Activated B cell treated with CpG ODN at 0.5 μM for 24 hours (primary cell): ENCODE measurements around the gene NKX6-2. TPM values are rescaled to one million over a fixed set of nuclear protein-coding genes. Genes with fewer than 3 reads are reported as not detected.
A peak's percentile ranks its signal among the peaks of the same experiment; 100 is the strongest.

Source experiments
- ATAC-seq: fragments of 200-7000 bp; cut with Tn5 transposase; one replicate; pipeline ENCODE4 v1.10.0; 2021; ENCODE audit warnings: low read depth, mild to moderate bottlenecking, moderate library complexity
- CTCF ChIA-PET: fragments of 350-600 bp; sonication (Branson Sonifier 250); formaldehyde crosslinking; loops from one replicate; lab custom pipeline; 2021; ENCODE audit warnings: antibody characterized with exemption; lab: Charles Lee
- POLR2A ChIA-PET: fragments of 350-600 bp; sonication (Branson Sonifier 250); formaldehyde crosslinking; loops from one replicate; lab custom pipeline; 2021; ENCODE audit warnings: antibody characterized with exemption; lab: Charles Lee
- DNase-seq: peaks from one replicate; pipeline ENCODE4 v3.0.0; 2022
- H3K27ac Mint-ChIP-seq: one replicate; pipeline ENCODE4 v1.8.0; 2020; ENCODE audit warnings: mixed read lengths
- H3K27me3 Mint-ChIP-seq: one replicate; pipeline ENCODE4 v1.8.0; 2021; ENCODE audit warnings: mixed read lengths
- H3K36me3 Mint-ChIP-seq: one replicate; pipeline ENCODE4 v1.8.0; 2021; ENCODE audit warnings: low read depth, mixed read lengths
- H3K4me1 Mint-ChIP-seq: one replicate; pipeline ENCODE4 v1.8.0; 2021; ENCODE audit warnings: mixed read lengths
- H3K4me3 Mint-ChIP-seq: one replicate; pipeline ENCODE4 v1.8.0; 2020; ENCODE audit warnings: mild to moderate bottlenecking, mixed read lengths
- H3K9me3 Mint-ChIP-seq: one replicate; pipeline ENCODE4 v1.8.0; 2020; ENCODE audit warnings: mixed read lengths
- CTCF ChIP-seq: fragments of 200-600 bp; IDR thresholded peaks from one replicate; pipeline ENCODE4 v1.8.0; 2022; ENCODE audit warnings: antibody characterized with exemption, mild to moderate bottlenecking
- intact Hi-C: fragments of 100-400 bp; cut with micrococcal nuclease; formaldehyde crosslinking; loops from one replicate; pipeline ENCODE4 v1.15.1; 2024
- total RNA-seq: library from RNA; stranded (reverse); gene quantifications from 2 replicates; pipeline ENCODE4 v1.2.3, GENCODE V29; 2022

Gene NKX6-2
- total RNA-seq, 1 donor from 2014 or later = not detected

- Mint-ChIP-seq H3K9me3 (no peaks in the 10 kb centered on the region), H3K36me3 (peaks cover 14% of the 10 kb centered on the region), H3K27me3 (peaks cover 15% of the 10 kb centered on the region), H3K4me1 (peaks cover 5% of the 10 kb centered on the region), H3K4me3 (no peak overlapping the region), H3K27ac (no peak overlapping the region)
- no peak for TF ChIP-seq CTCF
- ATAC-seq = no peak
- ChIA-PET CTCF (no interaction called here), POLR2A (no interaction called here)
- intact Hi-C loops = no loop called here
- DNase-seq = no peak
Observed at GRCh38 chr10:132786884-132787494, 1.0 kb upstream of the NKX6-2 start.

GRCh38 chr10:132786476-132786883, 533 bp upstream of the NKX6-2 start:
- ChIA-PET CTCF (no interaction called here), POLR2A (no interaction called here)
- ATAC-seq (no peak), DNase-seq (no peak)
- H3K4me3 Mint-ChIP-seq = no peak overlapping the region
- no peak for TF ChIP-seq CTCF
- no peak overlapping the region for H3K27ac Mint-ChIP-seq
- peaks cover 15% of the 10 kb centered on the region for H3K27me3 Mint-ChIP-seq
- peaks cover 19% of the 10 kb centered on the region for H3K36me3 Mint-ChIP-seq
- intact Hi-C loops = no loop called here
- H3K4me1 Mint-ChIP-seq = peaks cover 5% of the 10 kb centered on the region
- no peaks in the 10 kb centered on the region for H3K9me3 Mint-ChIP-seq

- intact Hi-C loops = no loop called here
- DNase-seq = no peak
- Mint-ChIP-seq H3K4me1 (peaks cover 5% of the 10 kb centered on the region), H3K27me3 (peaks cover 15% of the 10 kb centered on the region), H3K27ac (no peak overlapping the region), H3K36me3 (peaks cover 25% of the 10 kb centered on the region), H3K9me3 (no peaks in the 10 kb centered on the region), H3K4me3 (no peak overlapping the region)
- CTCF ChIA-PET = no interaction called here
- no peak for ATAC-seq
- POLR2A ChIA-PET = no interaction called here
- no peak for TF ChIP-seq CTCF
Observed at GRCh38 chr10:132784866-132785722, 853 bp downstream of the NKX6-2 start.

- ATAC-seq (no peak), DNase-seq (no peak)
- H3K4me1 Mint-ChIP-seq = peaks cover 5% of the 10 kb centered on the region
- H3K27ac Mint-ChIP-seq = no peak overlapping the region
- peaks cover 11% of the 10 kb centered on the region for H3K27me3 Mint-ChIP-seq
- no peaks in the 10 kb centered on the region for H3K9me3 Mint-ChIP-seq
- ChIA-PET POLR2A (no interaction called here), CTCF (no interaction called here)
- H3K36me3 Mint-ChIP-seq = peaks cover 33% of the 10 kb centered on the region
- intact Hi-C loops = no loop called here
- peak overlapping the region; percentile 50 for H3K4me3 Mint-ChIP-seq
- no peak for TF ChIP-seq CTCF
Observed at GRCh38 chr10:132783940-132784865, 1.7 kb downstream of the NKX6-2 start.
